Panc1 (cell line): ENCODE measurements around the gene BAIAP2. TPM values are rescaled to one million over a fixed set of nuclear protein-coding genes. Genes with fewer than 3 reads are reported as not detected.
A peak's percentile ranks its signal among the peaks of the same experiment; 100 is the strongest.

Experiments
- ATAC-seq: fragments of 200-7000 bp; cut with Tn5 transposase; 2 replicates; pipeline ENCODE4 v1.9.1; 2020; ENCODE audit warnings: mild to moderate bottlenecking, moderate library complexity
- BruUV-seq: library from RNA; stranded (reverse); fragments of 400-500 nt; replicated peaks from 2 replicates; lab custom pipeline; 2021; lab: Mats Ljungman, UMichigan
- CTCF ChIA-PET: fragments of 300-600 bp; sonication (Branson Sonifier 250); formaldehyde crosslinking; loops from one replicate; lab custom pipeline; 2022; ENCODE audit warnings: antibody characterized with exemption; lab: Charles Lee
- POLR2A ChIA-PET: fragments of 300-600 bp; sonication (Branson Sonifier 250); formaldehyde crosslinking; loops from one replicate; lab custom pipeline; 2022; ENCODE audit warnings: antibody characterized with exemption; lab: Charles Lee
- DNase-seq: peaks from one replicate; pipeline ENCODE4 v3.0.0-alpha.2; 2010; ENCODE audit warnings: low read depth, low spot score
- H3K27ac ChIP-seq: 2 replicates; pipeline ENCODE4 v1.5.1; 2011; ENCODE audit warnings: mild to moderate bottlenecking, low read length, inconsistent platforms
- H3K27me3 ChIP-seq: fragments of 200-500 bp; sonication (Bioruptor generic); 2 replicates; pipeline ENCODE4 v1.6.0; 2014; ENCODE audit warnings: low read length, inconsistent platforms; ENCODE audit not compliant: control insufficient read depth, insufficient read depth
- H3K36me3 ChIP-seq: fragments of 200-500 bp; sonication (Bioruptor generic); 2 replicates; pipeline ENCODE4 v1.5.1; 2014; ENCODE audit warnings: inconsistent platforms, mild to moderate bottlenecking, low read length, moderate library complexity; ENCODE audit not compliant: control insufficient read depth, insufficient read depth
- H3K4me1 ChIP-seq: 2 replicates; pipeline ENCODE4 v1.5.1; 2011; ENCODE audit warnings: inconsistent platforms, mild to moderate bottlenecking, low read length, moderate library complexity; ENCODE audit not compliant: control insufficient read depth, insufficient read depth
- H3K4me3 ChIP-seq, 2 experiments: 2 replicates each; pipeline ENCODE4 v1.5.1; 2011 to 2012; ENCODE audit warnings: low read depth in 2 of 2, low read length in 2 of 2, mild to moderate bottlenecking in 2 of 2, inconsistent platforms in 1 of 2, moderate library complexity in 1 of 2
- H3K9me3 ChIP-seq: fragments of 200-500 bp; sonication (Bioruptor generic); 2 replicates; pipeline ENCODE4 v1.5.1; 2014; ENCODE audit warnings: low read depth, mild to moderate bottlenecking, inconsistent platforms, low read length, moderate library complexity; ENCODE audit not compliant: control insufficient read depth, insufficient read depth
- POLR2AphosphoS5 ChIP-seq: IDR thresholded peaks from 2 replicates; pipeline ENCODE4 v1.6.1; 2012; ENCODE audit warnings: mild to moderate bottlenecking, low read depth, low read length, moderate library complexity
- SIN3A ChIP-seq: IDR thresholded peaks from 2 replicates; pipeline ENCODE4 v1.6.1; 2012; ENCODE audit warnings: low read depth, mild to moderate bottlenecking, low read length, moderate library complexity, borderline replicate concordance; ENCODE audit not compliant: insufficient read depth
- TCF7L2 ChIP-seq: IDR thresholded peaks from 2 replicates; pipeline ENCODE4 v1.6.1; 2011; ENCODE audit warnings: mild to moderate bottlenecking, low read depth, low read length, inconsistent platforms
- in situ Hi-C: cut with HindIII; loops from 2 replicates; pipeline ENCODE4 v1.10.0; 2016; ENCODE audit warnings: low sequenced_read_pairs, low pct_unique_long_range_greater_than_20kb
- intact Hi-C: fragments of 100-400 bp; cut with micrococcal nuclease; formaldehyde crosslinking; loops from one replicate; pipeline ENCODE4 v1.10.0; 2022; ENCODE audit not compliant: unreplicated experiment
- total RNA-seq: library from RNA; stranded (reverse); gene quantifications from one replicate; pipeline ENCODE4 v1.2.1, GENCODE V29; 2021; ENCODE audit not compliant: unreplicated experiment
- TF ChIP-seq, protein P1 (sequence below), 2 experiments: IDR thresholded peaks; 2 replicates each; pipeline ENCODE4 v1.6.1; 2011 to 2012; ENCODE audit warnings: low read depth in 2 of 2, control low read depth in 1 of 2, low read length in 1 of 2, mild to moderate bottlenecking in 1 of 2, moderate library complexity in 1 of 2; ENCODE audit not compliant: insufficient read depth in 1 of 2
- TF ChIP-seq, protein P2 (sequence below): fragments of 450-650 bp; IDR thresholded peaks from 2 replicates; pipeline ENCODE4 v1.5.1; 2017; ENCODE audit warnings: mild to moderate bottlenecking

Gene BAIAP2
- total RNA-seq, 1 experiment from 2014 or later: 125 TPM

DNA sequence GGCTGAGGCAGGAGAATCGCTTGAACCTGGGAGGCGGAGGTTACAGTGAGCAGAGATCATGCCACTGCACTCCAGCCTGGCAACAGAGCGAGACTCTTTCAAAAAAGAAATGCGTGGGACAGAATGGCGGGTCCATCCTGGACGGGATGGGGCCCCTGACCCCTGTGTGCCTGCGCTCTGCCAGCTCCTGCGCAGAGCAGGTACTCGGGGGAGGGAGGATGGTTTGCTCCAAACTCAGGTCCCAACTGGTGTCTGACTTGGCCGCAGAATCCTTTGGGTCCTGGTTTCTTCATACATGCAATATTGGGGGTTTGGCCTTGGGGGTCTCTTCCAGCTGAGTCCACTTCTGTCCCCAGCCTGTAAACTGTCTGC, 33.0 kb upstream of the BAIAP2 start:
- intact Hi-C loops: no loop called here
- no TSS peak for BruUV-seq
- ChIA-PET CTCF (no interaction called here), POLR2A (no interaction called here)
- H3K36me3 ChIP-seq: no peaks in the 10 kb centered on the region
- H3K4me3 ChIP-seq: no peak overlapping the region
- in situ Hi-C loops: no loop called here
- peaks cover 9% of the 10 kb centered on the region for H3K27me3 ChIP-seq
- no peaks in the 10 kb centered on the region for H3K9me3 ChIP-seq
- no peak overlapping the region for H3K27ac ChIP-seq
- H3K4me1 ChIP-seq: peaks cover 14% of the 10 kb centered on the region
- DNase-seq: no peak
- TF ChIP-seq, protein P1, sequence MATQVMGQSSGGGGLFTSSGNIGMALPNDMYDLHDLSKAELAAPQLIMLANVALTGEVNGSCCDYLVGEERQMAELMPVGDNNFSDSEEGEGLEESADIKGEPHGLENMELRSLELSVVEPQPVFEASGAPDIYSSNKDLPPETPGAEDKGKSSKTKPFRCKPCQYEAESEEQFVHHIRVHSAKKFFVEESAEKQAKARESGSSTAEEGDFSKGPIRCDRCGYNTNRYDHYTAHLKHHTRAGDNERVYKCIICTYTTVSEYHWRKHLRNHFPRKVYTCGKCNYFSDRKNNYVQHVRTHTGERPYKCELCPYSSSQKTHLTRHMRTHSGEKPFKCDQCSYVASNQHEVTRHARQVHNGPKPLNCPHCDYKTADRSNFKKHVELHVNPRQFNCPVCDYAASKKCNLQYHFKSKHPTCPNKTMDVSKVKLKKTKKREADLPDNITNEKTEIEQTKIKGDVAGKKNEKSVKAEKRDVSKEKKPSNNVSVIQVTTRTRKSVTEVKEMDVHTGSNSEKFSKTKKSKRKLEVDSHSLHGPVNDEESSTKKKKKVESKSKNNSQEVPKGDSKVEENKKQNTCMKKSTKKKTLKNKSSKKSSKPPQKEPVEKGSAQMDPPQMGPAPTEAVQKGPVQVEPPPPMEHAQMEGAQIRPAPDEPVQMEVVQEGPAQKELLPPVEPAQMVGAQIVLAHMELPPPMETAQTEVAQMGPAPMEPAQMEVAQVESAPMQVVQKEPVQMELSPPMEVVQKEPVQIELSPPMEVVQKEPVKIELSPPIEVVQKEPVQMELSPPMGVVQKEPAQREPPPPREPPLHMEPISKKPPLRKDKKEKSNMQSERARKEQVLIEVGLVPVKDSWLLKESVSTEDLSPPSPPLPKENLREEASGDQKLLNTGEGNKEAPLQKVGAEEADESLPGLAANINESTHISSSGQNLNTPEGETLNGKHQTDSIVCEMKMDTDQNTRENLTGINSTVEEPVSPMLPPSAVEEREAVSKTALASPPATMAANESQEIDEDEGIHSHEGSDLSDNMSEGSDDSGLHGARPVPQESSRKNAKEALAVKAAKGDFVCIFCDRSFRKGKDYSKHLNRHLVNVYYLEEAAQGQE (IDR thresholded peaks at IDR 0.05; ENCODE audit: insufficient read depth in 1 of 2, low read depth in 2 of 2, low read length in 1 of 2): no peak
- TF ChIP-seq, protein P2, sequence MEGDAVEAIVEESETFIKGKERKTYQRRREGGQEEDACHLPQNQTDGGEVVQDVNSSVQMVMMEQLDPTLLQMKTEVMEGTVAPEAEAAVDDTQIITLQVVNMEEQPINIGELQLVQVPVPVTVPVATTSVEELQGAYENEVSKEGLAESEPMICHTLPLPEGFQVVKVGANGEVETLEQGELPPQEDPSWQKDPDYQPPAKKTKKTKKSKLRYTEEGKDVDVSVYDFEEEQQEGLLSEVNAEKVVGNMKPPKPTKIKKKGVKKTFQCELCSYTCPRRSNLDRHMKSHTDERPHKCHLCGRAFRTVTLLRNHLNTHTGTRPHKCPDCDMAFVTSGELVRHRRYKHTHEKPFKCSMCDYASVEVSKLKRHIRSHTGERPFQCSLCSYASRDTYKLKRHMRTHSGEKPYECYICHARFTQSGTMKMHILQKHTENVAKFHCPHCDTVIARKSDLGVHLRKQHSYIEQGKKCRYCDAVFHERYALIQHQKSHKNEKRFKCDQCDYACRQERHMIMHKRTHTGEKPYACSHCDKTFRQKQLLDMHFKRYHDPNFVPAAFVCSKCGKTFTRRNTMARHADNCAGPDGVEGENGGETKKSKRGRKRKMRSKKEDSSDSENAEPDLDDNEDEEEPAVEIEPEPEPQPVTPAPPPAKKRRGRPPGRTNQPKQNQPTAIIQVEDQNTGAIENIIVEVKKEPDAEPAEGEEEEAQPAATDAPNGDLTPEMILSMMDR: no peak
- TF ChIP-seq TCF7L2 (no peak), SIN3A (no peak), POLR2AphosphoS5 (no peak)
- no peak for ATAC-seq

DNA sequence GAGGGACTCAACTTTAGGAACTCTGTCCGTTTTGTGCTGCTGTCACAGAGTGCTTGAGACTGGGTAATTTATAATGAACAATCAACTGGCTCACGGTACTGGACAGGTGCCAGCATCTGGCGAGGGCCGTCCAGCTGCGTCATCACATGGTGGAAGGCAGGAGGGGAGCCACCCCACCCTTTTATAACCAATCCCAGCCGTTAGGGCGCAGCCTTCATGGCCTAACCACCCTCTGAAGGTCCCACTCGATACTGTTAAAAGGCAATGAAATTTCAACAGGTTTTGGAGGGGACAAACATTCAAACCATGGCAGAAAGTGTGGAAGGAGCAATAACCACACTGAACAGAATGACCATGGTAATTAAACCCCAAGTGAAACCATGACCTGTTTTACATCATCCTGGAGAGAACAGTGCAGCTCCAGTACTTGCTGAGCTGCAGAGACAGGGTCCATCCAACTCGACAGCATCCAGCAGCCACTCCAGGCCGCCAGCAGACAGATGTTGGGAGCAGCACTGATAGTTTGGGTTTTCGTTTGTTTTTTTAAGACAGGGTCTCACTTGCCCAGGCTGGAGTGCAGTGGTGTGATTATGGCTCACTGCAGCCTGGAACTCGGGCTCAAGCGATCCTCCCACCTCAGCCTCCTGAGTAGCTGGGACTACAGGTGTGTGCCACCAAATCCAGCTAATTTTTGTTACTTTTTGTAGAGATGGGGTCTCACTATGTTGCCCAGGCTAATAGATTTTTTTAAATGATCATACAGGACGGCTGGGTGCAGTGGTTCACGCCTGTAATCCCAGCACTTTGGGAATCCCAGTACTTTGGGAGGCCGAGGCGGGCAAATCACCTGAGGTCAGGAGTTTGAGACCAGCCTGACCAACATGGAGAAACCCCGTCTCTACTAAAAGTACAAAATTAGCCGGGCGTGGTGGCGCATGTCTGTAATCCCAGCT, 32.3 kb upstream of the BAIAP2 start:
- H3K4me3 ChIP-seq: no peak overlapping the region
- TF ChIP-seq, protein P1 (IDR thresholded peaks at IDR 0.05; ENCODE audit: insufficient read depth in 1 of 2, low read depth in 2 of 2, low read length in 1 of 2): no peak
- TF ChIP-seq POLR2AphosphoS5: 0 out of 2 replicates have a peak, but pooled peaks have one; percentile 20
- in situ Hi-C loops (no loop called here), intact Hi-C loops (no loop called here)
- TSS peak; percentile 58 for BruUV-seq
- POLR2A ChIA-PET: interaction anchor here (0.5 kb wide), 1 partner anchor 9 kb away, joined by 7 read pairs; no protein-coding TSS in a partner anchor
- CTCF ChIA-PET: no interaction called here
- no peaks in the 10 kb centered on the region for H3K9me3 ChIP-seq
- DNase-seq (no peak), ATAC-seq (peak; percentile 36)
- H3K27ac ChIP-seq: no peak overlapping the region; the same call in 1 of the 2 replicates
- peaks cover 11% of the 10 kb centered on the region for H3K4me1 ChIP-seq
- no peaks in the 10 kb centered on the region for H3K36me3 ChIP-seq
- H3K27me3 ChIP-seq: peaks cover 9% of the 10 kb centered on the region
